A549 (cell line): ENCODE measurements around the gene FSCN2. TPM values are rescaled to one million over a fixed set of nuclear protein-coding genes. Genes with fewer than 3 reads are reported as not detected.

ENCODE experiments used
- ATAC-seq, 2 experiments: fragments of 200-7000 bp in 1 of 2; fragments of >200 bp in 1 of 2; cut with Nextera tagmentation in 1 of 2; cut with Tn5 transposase in 1 of 2; 3 replicates each; pipeline versions ENCODE4 v1.8.0 to v1.9.1; 2018 to 2020; ENCODE audit warnings: mild to moderate bottlenecking in 1 of 2, moderate library complexity in 1 of 2
- CTCF ChIA-PET: fragments of 300-600 bp; sonication (Branson Sonifier 250); formaldehyde crosslinking; extraction: SDS; loops from one replicate; lab custom pipeline; 2021; ENCODE audit warnings: antibody characterized with exemption, inconsistent platforms; lab: Yijun Ruan, JAX
- POLR2A ChIA-PET: fragments of 350-600 bp; formaldehyde crosslinking; extraction: SDS; loops from one replicate; lab custom pipeline; 2021; ENCODE audit warnings: antibody characterized with exemption, inconsistent platforms; lab: Yijun Ruan, JAX
- DNase-seq, 2 experiments: peaks; one replicate each; pipeline versions ENCODE4 v3.0.0 to v3.0.0-alpha.2; 2011 to 2016; ENCODE audit warnings: low read depth in 1 of 2, low spot score in 1 of 2
- FAIRE-seq: peaks from 2 replicates; lab custom pipeline; 2011; peaks lifted over from hg19 to GRCh38; lab: Jason Lieb, UNC
- H3K27ac ChIP-seq, 2 experiments: fragments of >200 bp; sonication (Bioruptor Twin); formaldehyde crosslinking; 3 replicates each; pipeline ENCODE4 v1.5.1; 2016 to 2017
- H3K4me1 ChIP-seq: fragments of >200 bp; sonication (Bioruptor Twin); formaldehyde crosslinking; 3 replicates; pipeline ENCODE4 v1.6.1; 2016
- H3K4me2 ChIP-seq: fragments of >200 bp; sonication (Bioruptor Twin); formaldehyde crosslinking; 3 replicates; pipeline ENCODE4 v1.6.1; 2016
- H3K4me3 ChIP-seq: fragments of >200 bp; sonication (Bioruptor Twin); formaldehyde crosslinking; 3 replicates; pipeline ENCODE4 v1.5.1; 2016
- H3K9me3 ChIP-seq: fragments of >200 bp; sonication (Bioruptor Twin); formaldehyde crosslinking; 3 replicates; pipeline ENCODE4 v1.6.1; 2016
- BHLHE40 ChIP-seq: IDR thresholded peaks from 2 replicates; pipeline ENCODE4 v1.6.1; 2012; ENCODE audit warnings: low read depth, low read length, inconsistent platforms
- CEBPB ChIP-seq, 2 experiments: fragments of >200 bp in 1 of 2; sonication (Bioruptor Twin) in 1 of 2; formaldehyde crosslinking in 1 of 2; IDR thresholded peaks; 2 replicates each; pipeline ENCODE4 v1.6.1; 2012 to 2016
- CHD4 ChIP-seq: fragments of 200-600 bp; sonication (generic); IDR thresholded peaks from 2 replicates; pipeline ENCODE4 v1.6.1; 2016; ENCODE audit warnings: antibody characterized with exemption, mild to moderate bottlenecking, borderline replicate concordance
- E2F6 ChIP-seq: IDR thresholded peaks from 2 replicates; pipeline ENCODE4 v1.6.1; 2012; ENCODE audit warnings: low read depth, borderline replicate concordance
- EHF ChIP-seq: fragments of 250-450 bp; sonication (Bioruptor Pico); IDR thresholded peaks from 2 replicates; pipeline ENCODE4 v1.5.0; 2020; ENCODE audit warnings: mild to moderate bottlenecking
- EHMT2 ChIP-seq: fragments of 200-600 bp; sonication (generic); IDR thresholded peaks from 2 replicates; pipeline ENCODE4 v1.6.1; 2016; ENCODE audit warnings: antibody characterized with exemption, low read depth, mild to moderate bottlenecking, moderate library complexity
- EP300 ChIP-seq, 2 experiments: fragments of >200 bp; sonication (Bioruptor Twin); formaldehyde crosslinking; IDR thresholded peaks; 2 replicates in 1 of 2; 3 replicates in 1 of 2; pipeline ENCODE4 v1.6.1; 2016 to 2017
- FOSB ChIP-seq: fragments of 250-450 bp; sonication (Bioruptor Pico); IDR thresholded peaks from 2 replicates; pipeline ENCODE4 v1.5.0; 2020; ENCODE audit warnings: mild to moderate bottlenecking, moderate library complexity
- FOSL2 ChIP-seq, 2 experiments: fragments of 450-650 bp in 1 of 2; fragments of >200 bp in 1 of 2; sonication (Bioruptor Twin) in 1 of 2; formaldehyde crosslinking; IDR thresholded peaks; 2 replicates each; pipeline versions ENCODE4 v1.5.0 to v1.6.1; 2016 to 2020; ENCODE audit warnings: mild to moderate bottlenecking in 1 of 2, moderate library complexity in 1 of 2
- FOXS1 ChIP-seq: fragments of 250-450 bp; sonication (Bioruptor Pico); IDR thresholded peaks from 2 replicates; pipeline ENCODE4 v1.5.0; 2020; ENCODE audit warnings: mild to moderate bottlenecking, moderate library complexity
- GATA3 ChIP-seq: IDR thresholded peaks from 2 replicates; pipeline ENCODE4 v1.6.1; 2012; ENCODE audit warnings: borderline replicate concordance
- HDAC2 ChIP-seq: fragments of 200-600 bp; sonication (generic); IDR thresholded peaks from 2 replicates; pipeline ENCODE4 v1.6.1; 2016
- HOXA7 ChIP-seq: fragments of 250-450 bp; sonication (Bioruptor Pico); IDR thresholded peaks from 2 replicates; pipeline ENCODE4 v1.5.0; 2020; ENCODE audit warnings: mild to moderate bottlenecking, moderate library complexity
- HOXB13 ChIP-seq: fragments of 250-450 bp; sonication (Bioruptor Pico); IDR thresholded peaks from 2 replicates; pipeline ENCODE4 v1.5.0; 2020; ENCODE audit warnings: low read depth, mild to moderate bottlenecking, moderate library complexity
- JUN ChIP-seq, 2 experiments: fragments of >200 bp; sonication (Bioruptor Twin); formaldehyde crosslinking; IDR thresholded peaks; 2 replicates in 1 of 2; 3 replicates in 1 of 2; pipeline ENCODE4 v1.6.1; 2016 to 2017
- JUNB ChIP-seq: fragments of >200 bp; sonication (Bioruptor Twin); formaldehyde crosslinking; IDR thresholded peaks from 2 replicates; pipeline ENCODE4 v1.6.1; 2016
- MAFK ChIP-seq: fragments of 450-650 bp; IDR thresholded peaks from 2 replicates; pipeline ENCODE4 v1.6.1; 2014; ENCODE audit not compliant: partially characterized antibody
- MYC ChIP-seq: IDR thresholded peaks from 2 replicates; pipeline ENCODE4 v1.6.1; 2012; ENCODE audit warnings: mild to moderate bottlenecking, inconsistent platforms, low read length, improper control_type of control experiment, borderline replicate concordance
- PBX3 ChIP-seq: IDR thresholded peaks from 2 replicates; pipeline ENCODE4 v1.6.1; 2012
- RAD21 ChIP-seq, 2 experiments: fragments of >200 bp in 1 of 2; sonication (Bioruptor Twin) in 1 of 2; formaldehyde crosslinking in 1 of 2; IDR thresholded peaks in 1 of 2; conservative IDR thresholded peaks in 1 of 2; 2 replicates in 1 of 2; 3 replicates in 1 of 2; pipeline ENCODE4 v1.6.1; 2012 to 2018; ENCODE audit warnings: inconsistent platforms in 1 of 2
- RARB ChIP-seq: fragments of 250-450 bp; sonication (Bioruptor Pico); IDR thresholded peaks from 2 replicates; pipeline ENCODE4 v1.8.0; 2021; ENCODE audit warnings: mild to moderate bottlenecking, moderate library complexity
- RCOR1 ChIP-seq: fragments of 150-350 bp; IDR thresholded peaks from 2 replicates; pipeline ENCODE4 v1.6.1; 2014; ENCODE audit warnings: antibody characterized with exemption, low read length, low read depth
- RFX5 ChIP-seq: fragments of 450-650 bp; IDR thresholded peaks from 2 replicates; pipeline ENCODE4 v1.7.1; 2014; ENCODE audit warnings: antibody characterized with exemption, mild to moderate bottlenecking, moderate library complexity
- RNF2 ChIP-seq: fragments of 200-600 bp; sonication (generic); IDR thresholded peaks from 2 replicates; pipeline ENCODE4 v1.6.1; 2016; ENCODE audit warnings: low read depth, mild to moderate bottlenecking, antibody characterized with exemption, moderate library complexity, borderline replicate concordance
- SMC3 ChIP-seq: fragments of >200 bp; sonication (Bioruptor Twin); formaldehyde crosslinking; IDR thresholded peaks from 3 replicates; pipeline ENCODE4 v1.6.1; 2018; ENCODE audit warnings: inconsistent platforms
- TFCP2L1 ChIP-seq: fragments of 250-450 bp; sonication (Bioruptor Pico); IDR thresholded peaks from 2 replicates; pipeline ENCODE4 v1.5.0; 2021; ENCODE audit warnings: mild to moderate bottlenecking
- TP53 ChIP-seq: fragments of 250-450 bp; sonication (Bioruptor Pico); IDR thresholded peaks from 2 replicates; pipeline ENCODE4 v1.5.0; 2021; ENCODE audit warnings: mild to moderate bottlenecking, moderate library complexity
- ZC3H11A ChIP-seq: fragments of 450-650 bp; IDR thresholded peaks from 2 replicates; pipeline ENCODE4 v1.6.1; 2014; ENCODE audit warnings: antibody characterized with exemption, mild to moderate bottlenecking
- ZFP36 ChIP-seq: fragments of 450-650 bp; IDR thresholded peaks from 2 replicates; pipeline ENCODE4 v1.6.1; 2014; ENCODE audit warnings: borderline replicate concordance; ENCODE audit not compliant: partially characterized antibody
- WGBS: methylation state at CpG from one replicate; pipeline ENCODE4 v1.1.6; 2017; ENCODE audit errors: missing lambda C conversion rate; 5-methylcytosine and 5-hydroxymethylcytosine counted together
- polyA plus RNA-seq, 4 experiments: library from polyadenylated mRNA; depleted of rRNA in 3 of 4; stranded (reverse); fragments of >200 nt; fragmentation: RNase III in 1 of 4; extraction: RNeasy Plus Mini Kit Qiagen cat#74134 plus additional on column Dnase treatment in 1 of 4; gene quantifications; 2 replicates in 3 of 4; 3 replicates in 1 of 4; pipeline ENCODE4 v1.2.3, GENCODE V29; 2011 to 2017
- TF ChIP-seq, protein P1 (sequence below): fragments of >200 bp; sonication (Bioruptor Twin); formaldehyde crosslinking; IDR thresholded peaks from 3 replicates; pipeline ENCODE4 v1.5.1; 2016
- TF ChIP-seq, protein P2 (sequence below): fragments of >200 bp; sonication (Bioruptor Twin); formaldehyde crosslinking; IDR thresholded peaks from 3 replicates; pipeline ENCODE4 v1.6.1; 2016
- TF ChIP-seq, protein P3 (sequence below): IDR thresholded peaks from 2 replicates; pipeline ENCODE4 v1.6.1; 2012
- TF ChIP-seq, protein P4 (sequence below): fragments of 250-450 bp; sonication (Bioruptor Pico); IDR thresholded peaks from 2 replicates; pipeline ENCODE4 v1.5.0; 2020; ENCODE audit warnings: low read depth, mild to moderate bottlenecking, moderate library complexity

Gene FSCN2
- polyA plus RNA-seq, 2 of the 4 experiments (the other 2 are of a cell fraction): 0.84 to 1.3 TPM

DNA sequence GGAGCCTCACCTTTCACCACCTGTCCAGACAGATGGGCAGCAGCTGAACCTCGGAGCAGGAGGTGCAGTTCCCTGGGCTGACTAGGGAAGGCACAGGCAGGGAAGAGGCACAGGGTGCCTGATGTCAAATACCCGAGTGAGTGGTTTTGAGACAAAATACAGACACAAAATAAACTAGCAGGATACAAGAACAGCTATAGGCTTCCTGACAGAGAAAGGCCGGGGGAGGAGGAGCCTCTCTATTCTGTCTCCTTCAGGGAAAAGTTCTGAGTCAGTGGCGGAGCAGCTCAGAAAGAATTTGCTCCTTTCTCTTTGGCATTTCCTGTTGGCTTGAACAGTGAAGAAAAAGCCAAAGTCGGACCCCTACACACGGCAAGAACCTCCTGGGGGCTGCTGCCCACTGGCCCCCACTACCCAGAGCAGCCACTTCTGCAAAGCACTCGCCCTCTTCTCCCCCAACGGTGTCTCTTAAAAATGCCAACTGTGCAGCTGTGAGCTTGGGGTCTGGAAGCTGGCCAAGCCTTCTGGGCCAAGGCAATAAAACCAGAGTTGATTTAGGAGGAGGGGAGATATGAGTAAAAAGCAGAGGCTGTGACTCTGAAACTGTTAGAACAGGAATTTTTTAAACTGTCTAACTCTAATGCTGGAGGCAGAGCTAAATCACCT, 38.4 kb downstream of the FSCN2 start:
- TF ChIP-seq JUN (IDR thresholded peaks at IDR 0.05) (peak; percentile 89 to 91; a peak in 4 of 5 replicates), HOXB13 (CRISPR knock-in tag) (peak; percentile 94; the same call in 1 of the 2 replicates), JUNB (peak; percentile 87), ZFP36 (no peak), ZC3H11A (no peak), MAFK (peak; percentile 96), RFX5 (no peak), HOXA7 (CRISPR knock-in tag) (no peak), RARB (CRISPR knock-in tag) (no peak), RAD21 (conservative IDR thresholded peaks at IDR 0.05 in 1 of 2, IDR thresholded peaks at IDR 0.05 in 1 of 2) (peak; percentile 32 to 44), FOSB (CRISPR knock-in tag) (no peak), TFCP2L1 (no peak), MYC (no peak), TP53 (CRISPR knock-in tag) (no peak), RCOR1 (no peak), EHMT2 (no peak), GATA3 (peak; percentile 86; the same call in 1 of the 2 replicates), BHLHE40 (no peak), FOXS1 (CRISPR knock-in tag) (no peak), E2F6 (no peak), CHD4 (no peak), HDAC2 (no peak), EP300 (IDR thresholded peaks at IDR 0.05) (peak; percentile 49 to 87; a peak in 3 of 5 replicates), EHF (no peak), FOSL2 (IDR thresholded peaks at IDR 0.05) (peak; percentile 53), FOSL2 (CRISPR knock-in tag; IDR thresholded peaks at IDR 0.05) (peak; percentile 72), PBX3 (peak; percentile 63; the same call in 1 of the 2 replicates), CEBPB (IDR thresholded peaks at IDR 0.05) (peak in 1 of 2 experiments; percentile 62; a peak in 2 of 4 replicates), SMC3 (peak; percentile 44; the same call in 1 of the 3 replicates), RNF2 (no peak)
- TF ChIP-seq, protein P1, sequence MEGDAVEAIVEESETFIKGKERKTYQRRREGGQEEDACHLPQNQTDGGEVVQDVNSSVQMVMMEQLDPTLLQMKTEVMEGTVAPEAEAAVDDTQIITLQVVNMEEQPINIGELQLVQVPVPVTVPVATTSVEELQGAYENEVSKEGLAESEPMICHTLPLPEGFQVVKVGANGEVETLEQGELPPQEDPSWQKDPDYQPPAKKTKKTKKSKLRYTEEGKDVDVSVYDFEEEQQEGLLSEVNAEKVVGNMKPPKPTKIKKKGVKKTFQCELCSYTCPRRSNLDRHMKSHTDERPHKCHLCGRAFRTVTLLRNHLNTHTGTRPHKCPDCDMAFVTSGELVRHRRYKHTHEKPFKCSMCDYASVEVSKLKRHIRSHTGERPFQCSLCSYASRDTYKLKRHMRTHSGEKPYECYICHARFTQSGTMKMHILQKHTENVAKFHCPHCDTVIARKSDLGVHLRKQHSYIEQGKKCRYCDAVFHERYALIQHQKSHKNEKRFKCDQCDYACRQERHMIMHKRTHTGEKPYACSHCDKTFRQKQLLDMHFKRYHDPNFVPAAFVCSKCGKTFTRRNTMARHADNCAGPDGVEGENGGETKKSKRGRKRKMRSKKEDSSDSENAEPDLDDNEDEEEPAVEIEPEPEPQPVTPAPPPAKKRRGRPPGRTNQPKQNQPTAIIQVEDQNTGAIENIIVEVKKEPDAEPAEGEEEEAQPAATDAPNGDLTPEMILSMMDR: no peak
- TF ChIP-seq, protein P2, sequence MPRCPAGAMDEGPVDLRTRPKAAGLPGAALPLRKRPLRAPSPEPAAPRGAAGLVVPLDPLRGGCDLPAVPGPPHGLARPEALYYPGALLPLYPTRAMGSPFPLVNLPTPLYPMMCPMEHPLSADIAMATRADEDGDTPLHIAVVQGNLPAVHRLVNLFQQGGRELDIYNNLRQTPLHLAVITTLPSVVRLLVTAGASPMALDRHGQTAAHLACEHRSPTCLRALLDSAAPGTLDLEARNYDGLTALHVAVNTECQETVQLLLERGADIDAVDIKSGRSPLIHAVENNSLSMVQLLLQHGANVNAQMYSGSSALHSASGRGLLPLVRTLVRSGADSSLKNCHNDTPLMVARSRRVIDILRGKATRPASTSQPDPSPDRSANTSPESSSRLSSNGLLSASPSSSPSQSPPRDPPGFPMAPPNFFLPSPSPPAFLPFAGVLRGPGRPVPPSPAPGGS: peak; percentile 70; the same call in 1 of the 3 replicates
- TF ChIP-seq, protein P3, sequence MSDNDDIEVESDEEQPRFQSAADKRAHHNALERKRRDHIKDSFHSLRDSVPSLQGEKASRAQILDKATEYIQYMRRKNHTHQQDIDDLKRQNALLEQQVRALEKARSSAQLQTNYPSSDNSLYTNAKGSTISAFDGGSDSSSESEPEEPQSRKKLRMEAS: peak; percentile 78
- TF ChIP-seq, protein P4, sequence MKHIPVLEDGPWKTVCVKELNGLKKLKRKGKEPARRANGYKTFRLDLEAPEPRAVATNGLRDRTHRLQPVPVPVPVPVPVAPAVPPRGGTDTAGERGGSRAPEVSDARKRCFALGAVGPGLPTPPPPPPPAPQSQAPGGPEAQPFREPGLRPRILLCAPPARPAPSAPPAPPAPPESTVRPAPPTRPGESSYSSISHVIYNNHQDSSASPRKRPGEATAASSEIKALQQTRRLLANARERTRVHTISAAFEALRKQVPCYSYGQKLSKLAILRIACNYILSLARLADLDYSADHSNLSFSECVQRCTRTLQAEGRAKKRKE (CRISPR knock-in tag): peak; percentile 32; the same call in 1 of the 2 replicates
- Histone ChIP-seq H3K9me3 (no peaks in the 10 kb centered on the region), H3K27ac (peak overlapping the region; percentile 88 to 91), H3K4me1 (peaks cover 70% of the 10 kb centered on the region), H3K4me3 (peak overlapping the region; percentile 29; the same call in 2 of the 3 replicates), H3K4me2 (peak overlapping the region; percentile 93)
- ChIA-PET POLR2A (interaction anchor here (0.5 to 2.5 kb wide), 13 partner anchors 10 to 76 kb away, joined by 3 to 32 read pairs (median 5); partner anchors contain the start of gene FAAP100), CTCF (interaction anchor here (0.6 to 45.0 kb wide), 14 partner anchors 4 to 312 kb away, joined by 3 to 1604 read pairs (median 4); partner anchors contain the start of gene FAAP100)
- 3% methylated on average over 8 of the region's 8 CpGs for WGBS
- FAIRE-seq: peak; percentile 99
- ATAC-seq: peak; percentile 85 to 91
- DNase-seq: peak; percentile 85 to 89
